ENCODE data around the gene RILPL2.
"Not testable (repeated sequence)": the region's sequence is repeated elsewhere in the genome, so short reads cannot be mapped to it uniquely, and the experiment has no call there.

RILPL2 gene

GRCh38 chr12:123436017-123436964 is at the start of gene RILPL2:
Gene RILPL2 (minus strand): TSS chr12:123436684. CDS start chr12:123436420, 264 bp downstream.
- DNase-seq, result peak; percentile 93 to 94

GRCh38 chr12:123485756-123486155 is 49.3 kb upstream of the RILPL2 start:
- DNase-seq, result no peak

GRCh38 chr12:123483602-123484248 is 47.2 kb upstream of the RILPL2 start:
- DNase-seq, result no peak

- no peak for DNase-seq
Measured at GRCh38 chr12:123482876-123483275, 46.4 kb upstream of the RILPL2 start.

GRCh38 chr12:123481251-123481650 is 44.8 kb upstream of the RILPL2 start:
- DNase-seq, result not testable (repeated sequence)

GRCh38 chr12:123479442-123480180 is 43.1 kb upstream of the RILPL2 start:
- DNase-seq, result no peak

- no peak for DNase-seq
Measured at GRCh38 chr12:123478762-123479161, 42.3 kb upstream of the RILPL2 start.

GRCh38 chr12:123478069-123478468 is 41.6 kb upstream of the RILPL2 start:
- no peak for DNase-seq

- no peak for DNase-seq
Measured at GRCh38 chr12:123475246-123475703, 38.8 kb upstream of the RILPL2 start.

GRCh38 chr12:123474485-123475245 is 38.2 kb upstream of the RILPL2 start:
- peak; percentile 8 to 35 for DNase-seq

- DNase-seq, result no peak
Measured at GRCh38 chr12:123472438-123472849, 36.0 kb upstream of the RILPL2 start.

- no peak for DNase-seq
Measured at GRCh38 chr12:123471374-123472068, 35.0 kb upstream of the RILPL2 start.

- no peak for DNase-seq
Measured at GRCh38 chr12:123469978-123470377, 33.5 kb upstream of the RILPL2 start.

- peak in 1 of 2 donors; percentile 55 for DNase-seq
Measured at GRCh38 chr12:123468786-123469185, 32.3 kb upstream of the RILPL2 start.

GRCh38 chr12:123465084-123465483 is 28.6 kb upstream of the RILPL2 start:
- DNase-seq, result no peak

GRCh38 chr12:123463174-123463573 is 26.7 kb upstream of the RILPL2 start:
- DNase-seq, result not testable (repeated sequence)

- peak; percentile 87 to 88 for DNase-seq
Measured at GRCh38 chr12:123457980-123458779, 21.7 kb upstream of the RILPL2 start, which contains the start of gene SNRNP35. Gene SNRNP35 (plus strand): TSS chr12:123458139. CDS start chr12:123465541, 7,402 bp downstream.

GRCh38 chr12:123453165-123453564 is 16.7 kb upstream of the RILPL2 start:
- DNase-seq, result no peak

GRCh38 chr12:123452276-123452550 is 15.7 kb upstream of the RILPL2 start:
- not testable (repeated sequence) for DNase-seq

GRCh38 chr12:123450636-123451035 is 14.2 kb upstream of the RILPL2 start:
- no peak for DNase-seq

GRCh38 chr12:123449856-123450255 is 13.4 kb upstream of the RILPL2 start:
- DNase-seq, result no peak
